RPMI8226 (cell line): ENCODE measurements around the gene SETD1A.

Source experiments
- DNase-seq: peaks from one replicate; pipeline ENCODE4 v3.0.0-alpha.2; 2015

The SETD1A gene

DNA sequence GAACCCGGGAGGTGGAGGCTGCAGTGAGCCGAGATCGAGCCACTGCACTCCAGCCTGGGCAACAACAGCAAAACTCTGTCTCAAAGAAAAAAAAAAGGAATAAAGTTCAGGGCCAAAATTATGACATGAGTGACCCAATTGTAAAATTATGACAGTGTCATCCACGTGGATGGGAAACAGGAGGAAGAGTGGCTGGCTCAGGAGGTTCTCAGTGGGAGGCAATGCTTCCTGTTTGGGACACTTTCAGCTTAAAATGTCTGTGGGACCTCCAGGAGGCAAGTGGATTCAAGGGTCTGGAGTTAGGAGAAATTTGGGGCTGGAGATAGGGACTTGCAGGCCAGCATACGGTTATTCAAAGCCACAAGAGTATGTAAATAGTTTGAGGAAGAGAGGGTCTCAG lies 67.8 kb downstream of the SETD1A start:
- no peak for DNase-seq

DNA sequence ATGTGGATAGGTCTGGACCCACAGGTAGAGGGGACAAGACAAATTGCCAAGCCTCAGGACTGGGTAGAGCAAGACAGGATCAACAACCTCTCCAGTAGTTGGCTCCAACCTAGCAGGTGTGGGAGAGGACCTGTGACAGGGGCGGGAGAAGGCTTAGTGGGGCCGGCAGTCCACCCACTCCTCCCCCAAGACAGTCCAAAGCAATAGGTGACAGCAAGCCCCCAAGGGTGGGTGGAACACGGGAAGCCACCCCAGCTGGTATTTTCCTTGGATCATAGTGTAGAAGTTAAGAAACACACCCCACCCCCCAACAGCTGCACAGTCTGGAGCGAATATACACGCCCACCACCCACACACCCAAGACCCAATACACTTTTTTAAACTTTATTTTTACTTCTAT lies 71.7 kb downstream of the SETD1A start:
- no peak for DNase-seq

DNA sequence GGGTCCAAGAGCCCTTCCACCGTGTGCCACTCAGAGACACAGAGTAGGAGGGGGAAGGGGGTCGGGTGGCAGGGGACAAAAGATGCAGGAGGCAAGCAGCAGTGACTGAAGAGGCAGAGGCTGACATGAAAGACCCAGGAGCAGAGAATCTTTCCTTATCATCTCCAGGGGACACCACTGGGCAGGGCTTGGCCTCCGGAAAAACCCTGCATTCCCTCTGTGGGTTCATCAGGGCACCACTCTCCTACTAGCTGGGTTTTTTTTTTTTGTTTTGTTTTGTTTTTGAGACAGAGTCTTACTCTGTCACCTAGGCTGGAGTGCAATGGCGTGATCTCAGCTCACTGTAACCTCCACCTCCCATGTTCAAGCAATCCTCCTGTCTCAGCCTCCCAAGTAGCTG lies 73.7 kb downstream of the SETD1A start:
- DNase-seq, result no peak

DNA sequence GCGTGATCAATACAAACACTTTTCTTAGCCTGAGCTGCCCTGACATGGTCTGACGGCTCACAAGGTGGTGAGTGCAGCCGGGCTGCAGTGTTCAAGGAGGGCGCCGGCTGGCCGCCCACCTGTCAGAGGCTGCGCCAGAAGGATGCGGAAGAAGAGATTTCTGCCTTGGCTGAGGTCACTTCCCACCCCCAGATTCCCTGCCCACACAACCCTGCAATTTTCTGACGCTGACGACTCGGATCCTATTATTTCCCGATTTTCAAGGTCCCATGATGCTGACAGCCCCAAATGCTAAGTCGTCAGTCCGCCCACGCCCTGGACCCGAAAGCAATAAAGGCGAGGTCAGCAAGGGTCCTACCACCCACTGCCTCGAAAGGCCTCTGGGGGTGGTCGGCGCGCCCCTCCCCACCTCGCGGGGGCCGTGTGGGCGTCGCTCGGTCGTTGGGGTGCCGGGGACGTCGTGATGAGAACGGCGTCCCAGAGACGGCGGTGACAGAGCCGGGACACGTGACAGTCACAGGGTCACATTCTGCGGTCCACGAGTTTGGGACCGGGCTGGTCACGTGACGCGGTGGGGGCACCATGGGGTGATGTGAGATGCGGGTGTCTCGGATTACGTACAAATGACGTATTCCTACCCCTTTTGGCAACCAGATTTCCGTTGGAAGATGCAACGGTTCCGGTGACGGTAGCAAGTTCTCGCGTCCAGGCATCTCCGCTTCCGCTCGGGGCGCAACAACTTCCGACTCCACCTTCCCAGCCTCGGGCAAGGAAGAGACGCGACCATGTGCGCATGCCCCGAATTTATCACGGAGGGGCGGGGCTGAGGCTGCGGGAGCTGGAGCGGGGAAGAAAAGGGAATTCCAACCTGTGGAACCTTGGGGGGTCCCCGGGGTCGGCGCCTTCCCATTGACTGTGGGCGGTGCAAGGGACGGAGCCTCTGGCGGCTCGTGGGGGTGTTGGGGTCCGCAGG lies 75.5 kb downstream of the SETD1A start, which contains the start of gene STX4:
Gene STX4, plus strand, starts transcription at position 823 of the 973 bp plus-strand sequence. CDS start 248 bp downstream, outside the sequence.
- DNase-seq, result peak; percentile 98

DNA sequence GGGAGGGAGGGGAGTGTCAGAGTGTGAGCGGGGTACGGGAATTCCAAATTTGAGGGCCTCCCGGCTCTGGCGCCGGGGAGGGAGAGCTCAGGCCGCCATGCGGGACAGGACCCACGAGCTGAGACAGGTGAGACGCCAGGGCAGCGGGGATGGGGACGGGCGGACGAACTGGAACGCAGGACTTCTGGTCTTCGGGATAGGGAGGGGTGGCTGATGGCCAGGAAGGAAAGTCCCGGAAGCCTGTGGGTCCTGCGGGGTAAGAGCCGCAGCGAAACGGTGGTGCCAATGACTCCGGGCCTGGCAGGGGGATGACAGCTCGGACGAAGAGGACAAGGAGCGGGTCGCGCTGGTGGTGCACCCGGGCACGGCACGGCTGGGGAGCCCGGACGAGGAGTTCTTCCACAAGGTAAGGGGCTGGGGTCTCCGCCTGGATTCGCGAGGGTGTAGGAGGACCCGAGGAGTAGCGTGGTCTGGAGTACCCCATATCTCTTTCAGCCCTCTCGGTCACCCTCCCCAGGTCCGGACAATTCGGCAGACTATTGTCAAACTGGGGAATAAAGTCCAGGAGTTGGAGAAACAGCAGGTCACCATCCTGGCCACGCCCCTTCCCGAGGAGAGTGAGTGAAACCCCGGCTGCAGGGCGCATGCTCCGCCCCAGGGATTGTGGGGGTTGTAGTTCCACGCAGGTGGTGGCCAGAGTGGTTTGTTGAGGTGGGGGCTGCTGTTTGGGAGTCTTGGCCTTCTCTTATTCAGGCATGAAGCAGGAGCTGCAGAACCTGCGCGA lies 76.3 kb downstream of the SETD1A start:
- DNase-seq, result peak; percentile 92
